HFFc6 (cell line): ENCODE results near the gene ZNF26. TPM values are rescaled to one million over a fixed set of nuclear protein-coding genes. Genes with fewer than 3 reads are reported as not detected.

Experiments used
- DNase-seq: peaks from one replicate; pipeline ENCODE4 v3.0.0-alpha.2; 2018
- H3K27ac Mint-ChIP-seq: 2 replicates; pipeline ENCODE4 v1.8.0; 2020; ENCODE audit warnings: mild to moderate bottlenecking, mixed read lengths
- H3K27me3 Mint-ChIP-seq: 2 replicates; pipeline ENCODE4 v1.8.0; 2021; ENCODE audit warnings: mild to moderate bottlenecking, moderate library complexity, mixed read lengths; ENCODE audit not compliant: insufficient read depth
- H3K36me3 Mint-ChIP-seq: 2 replicates; pipeline ENCODE4 v1.8.0; 2021; ENCODE audit warnings: low read depth, mixed read lengths
- H3K4me1 Mint-ChIP-seq: 2 replicates; pipeline ENCODE4 v1.8.0; 2020; ENCODE audit warnings: low read depth, mixed read lengths
- H3K4me3 Mint-ChIP-seq: 2 replicates; pipeline ENCODE4 v1.8.0; 2020; ENCODE audit warnings: mild to moderate bottlenecking, moderate library complexity, mixed read lengths
- H3K9me3 Mint-ChIP-seq: 2 replicates; pipeline ENCODE4 v1.8.0; 2020; ENCODE audit warnings: mild to moderate bottlenecking, mixed read lengths
- total RNA-seq, 6 experiments: library from RNA; stranded (reverse); fragmentation: NEBNext Ultra II Directional; extraction: Animal tissue kit (Norgen Biotek cat#: 25700); gene quantifications; 2 replicates in 1 of 6; 3 replicates in 5 of 6; pipeline ENCODE4 v1.2.3, GENCODE V29; 2021
- TF ChIP-seq, protein P1 (sequence below): fragments of 200-600 bp; sonication (generic); IDR thresholded peaks from 2 replicates; pipeline ENCODE4 v1.5.0; 2021; ENCODE audit warnings: antibody characterized with exemption, mild to moderate bottlenecking

The ZNF26 gene
- total RNA-seq, 6 experiments from 2014 or later = 5.9 to 6.6 (median 6.1) TPM

GRCh38 chr12:132949936-132950837, 36.0 kb upstream of the ZNF26 start:
- H3K9me3 Mint-ChIP-seq = peaks cover 20% of the 10 kb centered on the region
- H3K4me3 Mint-ChIP-seq = no peak overlapping the region
- DNase-seq = no peak
- H3K36me3 Mint-ChIP-seq = peaks cover 44% of the 10 kb centered on the region
- TF ChIP-seq, protein P1, sequence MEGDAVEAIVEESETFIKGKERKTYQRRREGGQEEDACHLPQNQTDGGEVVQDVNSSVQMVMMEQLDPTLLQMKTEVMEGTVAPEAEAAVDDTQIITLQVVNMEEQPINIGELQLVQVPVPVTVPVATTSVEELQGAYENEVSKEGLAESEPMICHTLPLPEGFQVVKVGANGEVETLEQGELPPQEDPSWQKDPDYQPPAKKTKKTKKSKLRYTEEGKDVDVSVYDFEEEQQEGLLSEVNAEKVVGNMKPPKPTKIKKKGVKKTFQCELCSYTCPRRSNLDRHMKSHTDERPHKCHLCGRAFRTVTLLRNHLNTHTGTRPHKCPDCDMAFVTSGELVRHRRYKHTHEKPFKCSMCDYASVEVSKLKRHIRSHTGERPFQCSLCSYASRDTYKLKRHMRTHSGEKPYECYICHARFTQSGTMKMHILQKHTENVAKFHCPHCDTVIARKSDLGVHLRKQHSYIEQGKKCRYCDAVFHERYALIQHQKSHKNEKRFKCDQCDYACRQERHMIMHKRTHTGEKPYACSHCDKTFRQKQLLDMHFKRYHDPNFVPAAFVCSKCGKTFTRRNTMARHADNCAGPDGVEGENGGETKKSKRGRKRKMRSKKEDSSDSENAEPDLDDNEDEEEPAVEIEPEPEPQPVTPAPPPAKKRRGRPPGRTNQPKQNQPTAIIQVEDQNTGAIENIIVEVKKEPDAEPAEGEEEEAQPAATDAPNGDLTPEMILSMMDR = no peak
- H3K4me1 Mint-ChIP-seq = peaks cover 8% of the 10 kb centered on the region
- no peak overlapping the region for H3K27ac Mint-ChIP-seq
- peaks cover 23% of the 10 kb centered on the region for H3K27me3 Mint-ChIP-seq

- Mint-ChIP-seq H3K36me3 (peaks cover 36% of the 10 kb centered on the region), H3K27ac (no peak overlapping the region), H3K27me3 (peaks cover 23% of the 10 kb centered on the region), H3K9me3 (peaks cover 16% of the 10 kb centered on the region), H3K4me3 (no peak overlapping the region), H3K4me1 (peaks cover 11% of the 10 kb centered on the region)
- DNase-seq = no peak
- TF ChIP-seq, protein P1 = no peak
Measured at GRCh38 chr12:132950844-132951535, 35.2 kb upstream of the ZNF26 start.

GRCh38 chr12:132951649-132952048, 34.5 kb upstream of the ZNF26 start:
- Mint-ChIP-seq H3K9me3 (peaks cover 17% of the 10 kb centered on the region), H3K27ac (no peak overlapping the region), H3K4me1 (peaks cover 14% of the 10 kb centered on the region), H3K36me3 (peaks cover 33% of the 10 kb centered on the region), H3K27me3 (peaks cover 24% of the 10 kb centered on the region), H3K4me3 (no peak overlapping the region)
- no peak for DNase-seq
- TF ChIP-seq, protein P1 = no peak

GRCh38 chr12:132952371-132953162, 33.6 kb upstream of the ZNF26 start:
- Mint-ChIP-seq H3K27ac (no peak overlapping the region), H3K9me3 (peaks cover 24% of the 10 kb centered on the region), H3K36me3 (peaks cover 33% of the 10 kb centered on the region), H3K4me1 (peaks cover 17% of the 10 kb centered on the region), H3K27me3 (peaks cover 25% of the 10 kb centered on the region), H3K4me3 (no peak overlapping the region)
- DNase-seq = no peak
- TF ChIP-seq, protein P1 = no peak

- Mint-ChIP-seq H3K4me1 (peaks cover 17% of the 10 kb centered on the region), H3K27ac (no peak overlapping the region), H3K36me3 (peaks cover 33% of the 10 kb centered on the region), H3K27me3 (peaks cover 25% of the 10 kb centered on the region), H3K4me3 (no peak overlapping the region), H3K9me3 (peaks cover 24% of the 10 kb centered on the region)
- TF ChIP-seq, protein P1 = no peak
- no peak for DNase-seq
Measured at GRCh38 chr12:132953163-132953425, 33.1 kb upstream of the ZNF26 start.
